Activated CD4-positive, alpha-beta T cell treated with anti-CD3 and anti-CD28 coated beads, Interleukin-2, amount 10 ng/mL, durations not matched to agents 24 days and 14 days (primary cell): Measurements from ENCODE around the gene CDCA5. TPM values are rescaled to one million over a fixed set of nuclear protein-coding genes. Genes with fewer than 3 reads are reported as not detected.

Experiments
- DNase-seq: peaks from one replicate; pipeline ENCODE4 v3.0.0; 2022
- H3K27ac Mint-ChIP-seq: one replicate; pipeline ENCODE4 v1.8.0; 2022; ENCODE audit warnings: mild to moderate bottlenecking, mixed read lengths
- H3K27me3 Mint-ChIP-seq: one replicate; pipeline ENCODE4 v1.8.0; 2022; ENCODE audit warnings: mixed read lengths
- H3K36me3 Mint-ChIP-seq: one replicate; pipeline ENCODE4 v1.8.0; 2022; ENCODE audit warnings: low read depth, mild to moderate bottlenecking, mixed read lengths
- H3K4me1 Mint-ChIP-seq: one replicate; pipeline ENCODE4 v1.8.0; 2021; ENCODE audit warnings: mixed read lengths
- H3K4me3 Mint-ChIP-seq: one replicate; pipeline ENCODE4 v1.8.0; 2022; ENCODE audit warnings: mild to moderate bottlenecking, moderate library complexity, mixed read lengths
- H3K9me3 Mint-ChIP-seq: one replicate; pipeline ENCODE4 v1.8.0; 2021; ENCODE audit warnings: mixed read lengths
- intact Hi-C: fragments of 100-400 bp; cut with micrococcal nuclease; formaldehyde crosslinking; loops from one replicate; pipeline ENCODE4 v1.15.1; 2023
- total RNA-seq: library from RNA; stranded (reverse); gene quantifications from 2 replicates; pipeline ENCODE4 v1.2.3, GENCODE V29; 2022

CDCA5 gene, protein sequence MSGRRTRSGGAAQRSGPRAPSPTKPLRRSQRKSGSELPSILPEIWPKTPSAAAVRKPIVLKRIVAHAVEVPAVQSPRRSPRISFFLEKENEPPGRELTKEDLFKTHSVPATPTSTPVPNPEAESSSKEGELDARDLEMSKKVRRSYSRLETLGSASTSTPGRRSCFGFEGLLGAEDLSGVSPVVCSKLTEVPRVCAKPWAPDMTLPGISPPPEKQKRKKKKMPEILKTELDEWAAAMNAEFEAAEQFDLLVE
- 94.4 and 95.1 TPM in 2 replicates for total RNA-seq

DNA sequence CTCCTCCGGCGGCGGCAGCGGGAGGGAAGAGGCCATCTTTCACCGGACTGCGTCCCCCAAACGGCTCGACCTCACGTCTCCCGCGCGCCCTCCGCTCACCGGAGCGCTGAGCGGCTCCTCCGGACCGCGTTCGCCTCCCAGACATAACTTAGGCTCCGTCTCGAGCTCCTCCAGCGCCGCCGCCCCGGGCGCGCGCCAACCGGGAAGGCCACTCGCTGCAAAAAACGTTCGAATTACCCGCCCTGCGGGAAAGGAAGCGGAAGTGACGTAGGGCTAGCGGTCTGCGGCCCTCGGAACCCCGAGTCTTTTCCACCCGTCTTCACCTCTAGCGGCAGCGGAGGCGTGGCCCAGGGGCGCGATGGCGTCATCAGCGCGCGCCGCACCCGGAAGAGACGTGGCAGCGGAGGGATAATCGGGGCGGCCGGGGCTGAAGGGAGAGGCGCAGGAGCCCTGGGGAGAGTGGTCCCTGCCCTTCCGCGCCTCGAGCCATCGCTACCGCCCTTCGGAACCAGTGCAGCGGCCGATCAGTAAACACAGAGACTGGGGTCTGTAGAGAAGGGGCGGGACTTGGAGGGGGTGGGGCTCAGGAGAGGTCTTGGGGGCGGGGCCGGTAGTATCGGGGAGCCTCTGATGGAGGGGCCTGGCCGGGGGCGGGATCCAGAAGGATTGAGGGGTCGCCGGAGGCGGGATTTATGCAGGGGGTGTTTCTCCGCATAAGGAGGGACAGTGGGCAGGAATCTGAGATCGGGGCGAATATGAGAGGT is at the start of gene CDCA5, which contains the start of gene ZFPL1:
Gene CDCA5, minus strand, starts transcription at position 207 of the 764 bp plus-strand sequence. Its CDS starts 62 bp downstream, at position 145.
Gene ZFPL1, plus strand, starts transcription at position 389 of the 764 bp plus-strand sequence. CDS start 477 bp downstream, outside the sequence.
- peaks cover 62% of the 10 kb centered on the region for H3K36me3 Mint-ChIP-seq
- H3K27ac Mint-ChIP-seq = peak within 1 kb of the TSS; percentile 99
- peak within 1 kb of the TSS; percentile 99 for H3K4me3 Mint-ChIP-seq
- no peaks in the 10 kb centered on the region for H3K9me3 Mint-ChIP-seq
- H3K27me3 Mint-ChIP-seq = peaks cover 2% of the 10 kb centered on the region
- peaks cover 46% of the 10 kb centered on the region for H3K4me1 Mint-ChIP-seq
- DNase-seq = peak; percentile 100
- intact Hi-C loops = loop anchor here (1.0 kb wide), 6 partner anchors 12 to 70 kb away; partner anchors contain the start of genes ARL2, FAU, MRPL49 and SNX15

DNA sequence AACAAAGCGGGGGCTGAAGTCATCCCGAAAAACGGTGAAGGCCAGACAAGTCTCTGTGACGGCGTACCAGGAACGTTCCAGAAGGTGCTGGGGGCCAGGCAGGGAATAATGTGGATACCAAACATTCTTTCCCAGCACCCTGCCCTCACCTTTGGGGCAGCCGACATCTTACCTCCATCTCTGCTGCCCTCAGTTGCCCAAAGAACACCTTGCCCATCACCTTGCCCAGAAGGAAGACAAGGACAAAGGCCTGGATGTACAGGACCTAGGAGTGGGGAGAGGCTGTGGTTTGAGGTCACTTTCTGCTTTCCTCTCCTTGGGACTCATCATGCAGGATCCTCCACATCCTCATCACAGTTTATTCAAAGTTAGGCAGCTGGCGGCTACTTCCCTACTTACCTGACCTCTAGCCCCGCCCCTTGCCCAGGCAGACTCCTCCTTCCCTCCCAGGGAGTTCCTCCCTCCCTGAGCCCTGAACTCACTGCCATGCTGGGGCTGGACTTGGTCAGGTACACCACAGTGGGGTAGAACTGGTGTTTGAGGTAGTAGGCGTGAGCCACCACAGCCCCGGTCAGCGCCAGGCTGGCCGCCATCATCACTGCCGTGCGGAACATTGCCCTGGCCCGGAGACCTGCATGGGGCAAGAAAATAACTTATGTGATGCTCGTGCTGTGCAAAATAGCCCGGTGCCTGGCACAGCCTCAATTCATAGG is 49.3 kb upstream of the CDCA5 start:
- peaks cover 28% of the 10 kb centered on the region for H3K36me3 Mint-ChIP-seq
- H3K4me1 Mint-ChIP-seq = peaks cover 31% of the 10 kb centered on the region
- intact Hi-C loops = no loop called here
- H3K4me3 Mint-ChIP-seq = peak overlapping the region; percentile 92
- peak overlapping the region; percentile 97 for H3K27ac Mint-ChIP-seq
- H3K27me3 Mint-ChIP-seq = no peaks in the 10 kb centered on the region
- no peaks in the 10 kb centered on the region for H3K9me3 Mint-ChIP-seq
- peak; percentile 87 for DNase-seq

DNA sequence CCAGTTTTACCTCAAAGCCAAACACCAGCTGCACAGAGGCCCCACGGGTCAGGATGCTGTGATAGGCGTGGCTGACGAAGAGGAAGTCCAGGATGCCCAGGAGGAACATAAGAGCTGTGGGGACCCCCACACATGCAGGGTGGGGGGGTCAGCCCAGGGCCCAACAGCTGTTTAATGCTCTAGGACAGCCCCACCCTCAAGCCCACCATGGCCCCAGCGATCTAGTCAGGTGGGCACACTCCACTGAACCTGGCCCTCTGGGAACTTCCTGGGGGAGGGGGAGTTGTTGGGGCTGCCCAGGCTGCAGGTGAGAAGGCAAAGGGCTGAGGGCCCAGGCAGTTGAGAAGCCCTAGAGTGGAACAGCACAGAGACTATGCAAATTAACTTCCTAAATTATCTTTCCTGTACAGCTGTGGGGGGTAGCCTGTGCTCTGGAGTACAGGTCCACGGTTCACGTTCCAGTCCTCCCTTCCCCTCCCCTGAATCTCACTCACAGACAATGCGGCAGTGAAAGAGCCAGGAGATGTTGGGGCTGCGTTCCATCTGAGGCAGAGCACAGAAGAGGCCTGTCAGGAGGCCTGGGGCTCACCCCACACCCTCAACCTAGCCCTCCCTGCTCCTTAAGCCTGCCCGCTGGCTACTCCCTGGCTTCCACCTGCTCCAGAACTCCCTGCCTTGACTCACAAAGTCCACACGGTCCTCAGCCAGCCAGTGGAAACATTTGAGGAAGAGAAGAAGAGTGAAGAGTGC is 48.6 kb upstream of the CDCA5 start:
- no peaks in the 10 kb centered on the region for H3K9me3 Mint-ChIP-seq
- peaks cover 29% of the 10 kb centered on the region for H3K36me3 Mint-ChIP-seq
- DNase-seq = no peak
- H3K27me3 Mint-ChIP-seq = no peaks in the 10 kb centered on the region
- peaks cover 31% of the 10 kb centered on the region for H3K4me1 Mint-ChIP-seq
- H3K4me3 Mint-ChIP-seq = peak overlapping the region; percentile 92
- peak overlapping the region; percentile 97 for H3K27ac Mint-ChIP-seq
- intact Hi-C loops = no loop called here

DNA sequence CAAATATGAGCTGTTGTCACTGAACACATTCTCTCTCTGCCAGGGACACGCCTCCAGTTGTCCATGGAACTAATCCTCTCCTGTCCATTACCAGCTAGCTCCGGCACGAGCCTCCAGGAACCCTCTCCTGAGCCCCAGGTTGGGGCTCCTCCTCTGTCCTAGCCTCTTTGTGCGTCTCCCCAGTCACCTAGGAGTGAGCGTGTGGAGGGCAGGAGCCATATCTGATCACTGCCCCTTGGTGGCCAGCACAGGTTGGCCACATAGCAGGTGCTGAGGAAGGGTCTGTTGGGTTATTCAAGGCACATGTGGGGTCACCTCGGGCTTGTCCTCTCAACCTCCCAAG is 48.0 kb upstream of the CDCA5 start:
- no peaks in the 10 kb centered on the region for H3K27me3 Mint-ChIP-seq
- H3K4me1 Mint-ChIP-seq = peaks cover 31% of the 10 kb centered on the region
- H3K4me3 Mint-ChIP-seq = peak overlapping the region; percentile 12
- H3K36me3 Mint-ChIP-seq = peaks cover 33% of the 10 kb centered on the region
- H3K9me3 Mint-ChIP-seq = no peaks in the 10 kb centered on the region
- intact Hi-C loops = no loop called here
- DNase-seq = no peak
- H3K27ac Mint-ChIP-seq = no peak overlapping the region

DNA sequence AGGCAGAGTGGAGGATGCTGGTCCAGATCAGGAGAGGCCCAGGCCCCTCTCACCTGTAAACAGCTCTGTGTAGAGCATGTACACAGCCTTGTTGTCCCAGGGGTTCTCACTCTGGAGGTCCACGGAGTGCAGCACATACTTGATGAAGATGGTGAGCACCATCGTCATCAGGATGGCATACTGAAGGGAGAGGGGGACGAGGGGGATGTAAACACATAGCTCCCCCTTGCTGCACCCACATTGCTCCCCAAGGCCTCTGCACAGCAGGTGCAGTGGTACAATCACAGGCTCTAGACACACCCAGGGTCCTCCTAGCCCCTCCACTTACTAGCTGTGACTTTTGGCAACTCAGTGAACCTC is 47.6 kb upstream of the CDCA5 start:
- peaks cover 29% of the 10 kb centered on the region for H3K4me1 Mint-ChIP-seq
- no peak overlapping the region for H3K4me3 Mint-ChIP-seq
- intact Hi-C loops = no loop called here
- peak; percentile 55 for DNase-seq
- H3K9me3 Mint-ChIP-seq = no peaks in the 10 kb centered on the region
- H3K36me3 Mint-ChIP-seq = peaks cover 37% of the 10 kb centered on the region
- no peaks in the 10 kb centered on the region for H3K27me3 Mint-ChIP-seq
- H3K27ac Mint-ChIP-seq = no peak overlapping the region

DNA sequence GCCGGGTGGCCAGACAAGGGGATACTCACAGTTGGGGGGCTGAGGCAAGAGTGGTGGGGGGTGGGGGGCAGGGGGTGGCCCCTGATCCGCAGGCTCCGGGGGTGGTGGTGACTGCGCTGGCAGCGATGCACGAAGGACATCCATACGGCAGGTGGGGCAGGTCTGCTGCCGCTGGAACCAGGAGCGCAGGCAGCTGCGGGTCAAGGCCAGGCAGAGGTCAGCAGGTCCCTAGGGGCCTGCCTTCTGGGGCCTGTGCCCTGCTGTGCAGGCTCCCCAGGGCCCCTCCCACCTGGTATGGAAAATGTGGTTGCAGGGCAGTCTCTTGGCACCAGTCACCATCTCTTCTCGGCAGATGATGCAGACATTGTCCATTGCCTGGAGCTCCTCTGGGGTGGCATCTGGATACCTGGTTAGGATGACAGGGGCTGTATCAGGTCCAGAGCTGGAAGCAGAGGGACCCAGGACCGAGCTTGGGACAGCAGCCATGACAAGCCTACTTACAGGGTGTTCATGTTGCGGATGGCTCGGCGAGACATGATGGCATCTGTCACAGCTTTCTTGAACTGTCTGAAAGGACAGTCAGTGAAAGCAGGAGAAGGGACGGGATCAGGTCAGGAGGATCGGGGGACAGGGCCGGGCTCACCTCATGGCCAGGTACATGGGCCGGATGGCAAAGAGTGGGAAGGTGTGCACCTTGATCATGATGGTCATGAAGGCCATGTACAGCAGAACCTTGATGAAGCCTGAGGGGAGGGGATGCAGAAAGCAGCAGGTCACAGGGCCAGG is 47.0 kb upstream of the CDCA5 start:
- peaks cover 39% of the 10 kb centered on the region for H3K36me3 Mint-ChIP-seq
- intact Hi-C loops = no loop called here
- peak; percentile 55 for DNase-seq
- no peaks in the 10 kb centered on the region for H3K9me3 Mint-ChIP-seq
- H3K4me3 Mint-ChIP-seq = no peak overlapping the region
- H3K4me1 Mint-ChIP-seq = peaks cover 23% of the 10 kb centered on the region
- H3K27ac Mint-ChIP-seq = no peak overlapping the region
- H3K27me3 Mint-ChIP-seq = no peaks in the 10 kb centered on the region

DNA sequence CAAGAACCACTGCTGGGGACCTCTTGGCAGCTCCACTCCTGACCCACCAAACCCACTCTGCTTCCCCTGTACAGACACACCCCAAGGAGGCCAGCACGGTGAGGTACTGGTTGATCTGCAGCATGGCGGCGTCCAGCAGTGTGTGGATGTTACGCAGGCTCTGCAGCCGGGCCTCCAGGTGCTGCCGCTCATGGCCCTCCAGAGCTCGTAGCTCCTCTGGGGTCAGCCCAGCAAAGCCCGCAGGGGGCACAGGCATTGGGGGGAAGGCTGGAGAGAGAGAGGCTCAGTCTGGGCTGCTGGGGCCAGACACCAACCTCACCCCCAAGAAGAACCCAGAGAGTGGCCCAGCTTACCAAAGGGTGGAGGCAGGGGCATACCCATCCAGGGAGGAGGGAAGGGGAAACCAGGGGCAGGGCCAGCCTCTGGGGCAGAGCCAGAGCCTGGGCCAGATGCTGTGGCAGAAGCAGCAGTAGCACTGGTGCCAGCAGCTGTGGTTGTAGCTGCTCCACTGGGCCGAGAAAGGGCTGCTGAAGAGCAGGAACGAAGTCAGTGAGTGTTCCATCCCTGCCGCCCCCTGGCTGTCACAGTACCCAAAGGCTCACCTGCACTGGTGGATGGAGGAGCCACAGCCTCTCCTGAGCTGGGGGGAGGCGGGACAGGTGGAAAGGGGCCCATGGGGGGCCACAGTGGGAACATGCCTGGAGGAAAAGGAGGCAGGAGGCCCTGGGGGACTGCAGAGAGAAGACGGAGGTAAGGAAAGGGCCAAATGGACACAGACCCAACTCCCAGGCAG is 46.0 kb upstream of the CDCA5 start:
- H3K4me1 Mint-ChIP-seq = peaks cover 18% of the 10 kb centered on the region
- H3K36me3 Mint-ChIP-seq = peaks cover 46% of the 10 kb centered on the region
- H3K4me3 Mint-ChIP-seq = no peak overlapping the region
- no peaks in the 10 kb centered on the region for H3K27me3 Mint-ChIP-seq
- intact Hi-C loops = no loop called here
- peak; percentile 56 for DNase-seq
- no peak overlapping the region for H3K27ac Mint-ChIP-seq
- no peaks in the 10 kb centered on the region for H3K9me3 Mint-ChIP-seq

DNA sequence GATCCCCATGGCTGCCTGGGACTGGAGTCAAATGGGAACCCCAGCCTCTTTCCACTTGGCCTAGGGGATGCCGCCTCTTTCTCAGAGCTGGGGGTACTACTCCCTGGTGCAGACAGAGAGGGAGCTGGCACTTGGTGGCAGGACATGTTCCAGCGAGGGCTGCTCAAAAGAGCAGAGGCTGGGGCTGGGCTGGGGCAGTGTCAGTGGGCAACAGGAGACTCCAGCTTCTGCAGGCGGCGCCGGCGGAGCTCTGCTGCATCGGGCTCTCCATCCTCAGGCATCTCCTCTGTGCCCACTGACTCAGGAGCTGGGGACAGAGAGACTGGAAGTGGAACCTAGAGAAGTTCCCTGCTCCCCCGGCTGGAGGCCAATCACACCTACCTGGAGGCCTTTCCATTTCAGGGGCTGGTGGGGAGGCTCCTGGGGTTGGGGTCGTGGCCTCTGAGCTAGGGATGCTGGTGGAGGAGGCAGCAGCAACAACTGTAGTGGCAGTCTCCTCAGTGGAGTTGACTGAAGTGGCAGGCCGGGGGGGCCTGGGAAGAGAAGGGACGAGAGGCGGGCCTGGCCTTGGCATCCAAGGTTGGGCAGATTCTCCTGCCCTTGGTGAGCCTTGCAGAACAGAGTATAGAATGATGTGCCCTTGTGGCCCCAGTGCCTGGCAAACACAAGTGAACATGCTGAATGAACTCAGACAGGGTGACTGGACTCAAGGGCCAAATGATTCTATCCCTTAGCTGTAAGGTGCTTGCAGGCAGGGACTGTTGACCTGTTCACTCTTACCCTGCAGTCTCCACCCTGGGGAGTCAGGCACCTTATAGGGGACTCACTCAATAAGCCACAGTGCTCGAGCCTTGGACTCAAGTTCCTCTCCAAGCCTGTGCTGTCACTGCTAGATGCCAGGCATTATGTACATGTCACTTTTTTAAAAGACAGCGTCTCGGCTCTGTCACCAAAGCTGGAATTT is 44.6 kb upstream of the CDCA5 start:
- Mint-ChIP-seq H3K27ac (no peak overlapping the region), H3K36me3 (peaks cover 52% of the 10 kb centered on the region), H3K27me3 (no peaks in the 10 kb centered on the region), H3K4me3 (no peak overlapping the region), H3K4me1 (peaks cover 20% of the 10 kb centered on the region), H3K9me3 (no peaks in the 10 kb centered on the region)
- peak; percentile 55 for DNase-seq
- intact Hi-C loops = no loop called here

DNA sequence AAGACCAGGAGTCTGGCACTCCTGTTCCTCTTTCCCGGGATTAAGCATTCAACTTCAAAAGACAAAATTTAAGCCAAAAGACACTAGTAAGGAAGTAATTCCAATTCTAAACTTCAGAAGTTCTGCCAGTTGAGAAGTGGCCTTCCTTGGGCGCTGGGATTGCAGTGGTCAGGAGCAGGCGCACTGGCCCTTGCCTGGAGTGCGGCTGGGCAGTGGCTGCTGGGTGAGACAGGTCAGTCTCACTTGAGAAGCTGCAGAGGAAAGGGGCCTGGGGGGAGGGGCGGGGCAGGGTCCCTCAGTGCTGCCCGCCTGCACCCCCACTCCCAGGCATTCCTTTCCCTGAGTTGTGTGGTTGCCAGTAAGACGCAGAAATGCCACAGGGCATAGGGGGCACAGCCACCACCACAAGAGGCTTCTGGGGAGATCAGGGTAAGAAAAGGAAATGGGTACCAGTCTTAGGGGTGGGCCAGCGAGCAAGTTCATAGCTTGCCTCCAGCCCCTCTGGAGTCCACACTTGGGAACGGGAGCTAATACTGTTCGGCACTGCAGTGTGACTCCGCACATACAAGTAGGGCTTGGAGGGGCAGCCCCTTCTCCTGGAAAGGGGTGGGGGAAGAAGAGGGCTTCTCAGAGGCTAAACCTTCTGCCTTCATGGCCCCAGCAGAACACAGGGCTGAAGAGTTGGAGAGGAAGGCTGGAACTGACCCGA is 43.8 kb upstream of the CDCA5 start:
- Mint-ChIP-seq H3K36me3 (peaks cover 50% of the 10 kb centered on the region), H3K4me3 (no peak overlapping the region), H3K9me3 (no peaks in the 10 kb centered on the region), H3K27ac (no peak overlapping the region), H3K4me1 (peaks cover 12% of the 10 kb centered on the region), H3K27me3 (no peaks in the 10 kb centered on the region)
- peak; percentile 58 for DNase-seq
- intact Hi-C loops = no loop called here

DNA sequence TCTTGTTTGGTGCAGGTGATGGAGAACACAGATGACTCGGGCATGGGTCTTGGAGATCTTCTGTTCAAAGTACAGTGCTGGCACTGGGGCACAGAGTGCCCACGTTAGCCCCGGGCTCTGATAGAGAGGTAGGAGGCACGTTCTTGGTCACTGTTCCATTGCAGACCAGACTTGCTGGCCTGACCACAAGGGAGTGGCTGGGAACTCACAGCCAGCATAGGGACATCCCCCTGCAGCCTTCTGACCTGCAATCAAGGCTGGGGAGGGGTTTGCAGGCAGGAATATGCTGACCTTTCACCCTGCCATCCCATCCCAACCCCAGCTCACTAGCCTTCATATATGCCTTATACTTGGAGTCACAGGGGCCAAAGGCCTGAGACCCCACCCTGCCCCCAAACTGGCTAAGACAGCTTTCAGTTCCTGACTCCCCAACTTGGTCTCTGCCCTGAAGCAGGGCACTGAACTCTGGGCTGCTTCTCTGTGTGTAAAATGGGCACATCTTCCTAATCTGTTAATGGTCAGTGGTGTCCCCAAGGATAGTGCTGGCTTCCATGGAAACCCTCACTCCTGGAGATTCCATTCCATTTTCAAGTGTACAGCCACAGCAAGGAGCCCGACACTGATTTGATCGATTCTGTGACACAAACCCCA is 42.9 kb upstream of the CDCA5 start:
- Mint-ChIP-seq H3K36me3 (peaks cover 54% of the 10 kb centered on the region), H3K4me3 (no peak overlapping the region), H3K4me1 (peaks cover 14% of the 10 kb centered on the region), H3K27me3 (no peaks in the 10 kb centered on the region), H3K27ac (no peak overlapping the region), H3K9me3 (no peaks in the 10 kb centered on the region)
- intact Hi-C loops = no loop called here
- DNase-seq = peak; percentile 54
